GM21737 (cell line): ENCODE measurements around the gene MRM2.
"Not testable (repeated sequence)": the region's sequence is repeated elsewhere in the genome, so short reads cannot be mapped to it uniquely, and the experiment has no call there.

Experiments used
- ATAC-seq: cut with Tn5 transposase; IDR thresholded peaks from one replicate; pipeline ENCODE4 v1.9.1; 2021; ENCODE audit warnings: mild to moderate bottlenecking, moderate library complexity; ENCODE audit not compliant: unreplicated experiment

MRM2 gene

DNA sequence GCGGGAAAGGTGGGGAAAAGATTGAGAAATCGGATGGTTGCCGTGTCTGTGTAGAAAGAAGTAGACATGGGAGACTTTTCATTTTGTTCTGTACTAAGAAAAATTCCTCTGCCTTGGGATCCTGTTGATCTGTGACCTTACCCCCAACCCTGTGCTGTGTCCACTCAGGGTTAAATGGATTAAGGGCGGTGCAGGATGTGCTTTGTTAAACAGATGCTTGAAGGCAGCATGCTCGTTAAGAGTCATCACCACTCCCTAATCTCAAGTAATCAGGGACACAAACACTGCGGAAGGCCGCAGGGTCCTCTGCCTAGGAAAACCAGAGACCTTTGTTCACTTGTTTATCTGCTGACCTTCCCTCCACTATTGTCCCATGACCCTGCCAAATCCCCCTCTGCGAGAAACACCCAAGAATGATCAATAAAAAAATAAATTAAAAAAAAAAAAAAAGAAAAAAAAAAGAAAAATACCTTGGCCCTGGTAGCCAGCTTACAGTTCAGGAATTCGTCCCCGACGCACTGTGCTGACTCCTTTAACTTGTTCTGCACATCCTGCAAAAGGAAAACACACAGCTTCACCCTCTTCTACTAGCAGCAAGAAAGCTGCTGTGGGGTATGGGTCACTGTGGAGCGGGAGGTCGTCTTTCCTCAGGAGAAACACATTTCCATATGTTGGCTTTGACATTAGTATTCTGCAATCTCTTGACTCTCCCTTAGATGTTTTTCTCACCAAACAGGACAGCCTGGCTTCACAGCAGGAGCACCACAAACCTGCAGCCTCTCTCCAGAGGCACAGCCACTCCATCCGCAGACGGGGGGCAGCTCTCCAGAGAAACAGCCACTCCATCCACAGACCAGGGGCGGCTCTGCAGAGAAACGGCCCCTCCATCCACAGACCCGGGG lies 27.3 kb upstream of the MRM2 start:
- ATAC-seq = not testable (repeated sequence)

DNA sequence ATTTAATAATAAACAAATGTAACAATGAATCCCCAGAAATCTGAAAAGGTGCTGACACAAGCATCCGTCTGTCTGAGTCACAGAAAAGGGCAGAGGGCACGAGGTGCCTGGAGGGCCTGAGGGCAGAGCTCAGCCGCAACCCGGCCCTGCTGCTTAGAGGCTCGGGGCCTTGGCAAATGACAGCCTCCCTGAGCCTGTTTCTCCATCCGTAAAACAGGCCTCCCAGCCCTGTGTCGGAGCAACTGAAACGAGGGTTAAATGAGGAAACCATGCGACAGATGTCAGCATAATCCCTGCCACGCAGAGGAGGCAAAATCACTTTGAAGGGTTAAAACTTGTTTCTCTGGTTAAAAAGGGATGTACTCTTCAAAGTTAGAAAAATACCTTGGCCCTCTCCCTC lies 24.9 kb upstream of the MRM2 start:
- no peak for ATAC-seq

DNA sequence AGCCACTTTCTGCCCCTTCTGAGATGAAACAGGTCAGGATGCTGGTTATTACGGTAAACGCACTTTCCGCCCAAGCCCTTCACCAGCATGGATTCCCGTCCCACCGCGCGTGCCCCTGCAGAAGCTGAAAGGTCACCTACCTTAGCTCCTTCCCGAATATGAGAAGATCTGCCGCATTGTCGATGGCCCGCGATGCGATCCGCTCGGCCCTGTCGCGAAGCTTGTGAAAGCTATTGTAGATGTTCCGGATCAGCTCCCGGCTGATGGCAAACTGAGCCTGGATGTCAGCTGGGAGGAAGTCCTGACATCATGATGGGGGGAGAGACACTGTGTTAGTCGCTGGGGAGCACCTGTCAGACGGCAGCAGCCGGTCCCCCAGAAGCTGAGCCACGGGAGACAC lies 22.2 kb upstream of the MRM2 start:
- no peak for ATAC-seq

DNA sequence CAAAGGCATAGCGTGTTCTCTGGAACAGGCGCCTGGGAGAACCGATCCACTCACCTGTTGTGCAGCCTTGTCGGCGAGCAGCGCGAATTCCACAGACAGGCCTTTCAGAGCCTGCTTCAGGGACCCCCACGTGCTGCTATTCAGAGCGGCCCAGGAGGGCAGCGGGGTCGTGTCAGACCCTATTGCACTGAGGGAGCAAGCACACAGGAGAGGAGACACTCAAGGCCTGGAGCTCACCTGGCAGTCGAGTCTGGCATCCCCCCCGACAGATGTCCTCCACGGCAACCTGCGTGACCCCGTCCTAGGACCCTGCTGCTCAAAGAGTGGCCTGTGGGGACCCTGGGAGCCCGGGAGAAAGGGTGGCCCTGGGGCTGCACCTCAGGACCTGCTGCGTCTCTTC lies 21.2 kb upstream of the MRM2 start:
- ATAC-seq = no peak

DNA sequence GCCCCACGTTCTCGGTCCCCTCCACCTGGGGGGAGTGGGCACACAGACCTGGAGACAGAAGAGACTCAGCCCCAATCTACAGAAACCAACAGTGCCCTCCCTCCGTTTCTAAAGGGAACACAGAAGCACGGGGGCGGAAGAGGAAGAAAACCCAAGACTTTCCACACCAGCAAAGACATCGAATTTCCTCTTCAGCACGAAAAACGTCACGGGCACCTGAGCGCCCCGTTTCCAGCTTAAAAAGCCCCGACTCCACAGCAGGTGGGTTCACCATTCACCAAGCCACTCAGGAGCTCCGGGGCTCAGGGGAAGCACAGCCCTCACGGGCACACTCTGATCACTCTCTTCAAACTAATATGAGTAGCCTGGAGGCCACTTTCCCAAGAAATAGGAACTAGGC lies 19.6 kb upstream of the MRM2 start:
- ATAC-seq = no peak

DNA sequence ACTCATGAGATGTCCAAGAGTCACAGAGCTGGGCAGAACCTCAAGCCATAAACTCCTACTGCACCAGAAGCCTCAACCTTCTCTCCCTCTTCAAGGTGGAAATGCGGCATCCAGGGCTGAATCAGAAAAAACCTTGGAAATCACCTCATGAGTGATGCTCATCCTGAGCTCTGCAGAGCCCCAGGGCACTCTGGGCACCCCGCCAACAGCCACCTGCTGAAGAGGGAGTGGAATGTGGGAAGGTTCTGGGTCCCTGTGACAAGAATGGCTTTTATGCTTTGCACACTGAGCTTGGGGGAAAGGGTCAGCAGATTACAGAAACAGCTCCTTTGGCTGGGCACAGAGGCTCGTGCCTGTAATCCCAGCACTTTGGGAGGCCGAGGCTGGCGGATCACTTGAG lies 18.8 kb upstream of the MRM2 start:
- no peak for ATAC-seq

DNA sequence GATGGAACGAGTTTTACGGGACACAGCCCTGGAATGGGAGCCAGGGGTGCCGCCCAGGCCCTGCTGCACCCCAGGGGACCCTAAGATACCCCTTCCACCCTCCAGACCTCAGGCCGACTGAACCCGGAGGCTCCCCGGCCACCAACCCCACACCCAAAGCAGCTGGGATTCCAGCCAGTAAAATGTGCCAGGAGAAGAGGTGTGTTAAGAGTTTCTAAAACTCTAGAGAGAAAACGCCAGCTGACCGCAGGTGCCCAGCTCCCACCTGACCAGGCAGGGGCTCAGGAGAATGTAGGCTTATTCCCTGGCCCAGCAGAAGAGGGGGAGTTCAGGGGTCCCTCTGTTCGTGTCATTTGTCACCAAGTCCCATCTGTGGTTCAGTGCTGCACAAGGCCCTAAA lies 17.5 kb upstream of the MRM2 start:
- no peak for ATAC-seq

DNA sequence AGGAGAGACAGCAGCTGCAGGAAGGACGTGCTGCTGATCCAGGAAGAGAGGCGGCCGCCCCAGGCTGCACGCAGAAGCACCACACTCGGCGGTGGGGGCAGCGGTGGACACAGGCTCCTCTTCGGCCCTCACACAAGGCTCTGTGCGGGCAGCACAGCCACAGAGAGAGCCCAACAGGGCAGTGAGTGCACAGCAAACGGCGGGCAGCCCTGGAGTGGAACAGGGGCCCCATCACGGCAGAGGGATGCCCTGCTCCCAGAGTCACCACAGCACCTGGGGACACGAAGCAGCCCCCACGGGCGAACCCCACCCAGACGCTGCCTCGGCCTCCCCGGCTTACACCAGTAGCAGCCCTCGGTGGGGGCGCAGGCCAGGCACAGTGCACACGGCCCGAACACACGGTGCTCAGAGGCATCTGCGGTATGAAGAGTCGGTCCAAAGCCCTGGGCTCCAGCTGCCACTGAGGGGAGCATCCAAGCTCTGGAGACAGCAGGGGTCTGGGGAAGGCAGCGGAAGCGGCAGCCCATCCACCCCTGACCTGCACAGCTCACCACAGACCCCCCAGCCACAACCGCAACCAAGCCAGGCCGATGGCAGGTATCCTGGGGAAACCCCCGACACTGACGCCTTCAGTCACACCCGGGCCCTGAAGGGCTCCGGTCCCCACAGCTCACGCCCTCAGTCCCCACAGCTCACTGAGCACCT lies 16.8 kb upstream of the MRM2 start:
- ATAC-seq = peak; percentile 44

DNA sequence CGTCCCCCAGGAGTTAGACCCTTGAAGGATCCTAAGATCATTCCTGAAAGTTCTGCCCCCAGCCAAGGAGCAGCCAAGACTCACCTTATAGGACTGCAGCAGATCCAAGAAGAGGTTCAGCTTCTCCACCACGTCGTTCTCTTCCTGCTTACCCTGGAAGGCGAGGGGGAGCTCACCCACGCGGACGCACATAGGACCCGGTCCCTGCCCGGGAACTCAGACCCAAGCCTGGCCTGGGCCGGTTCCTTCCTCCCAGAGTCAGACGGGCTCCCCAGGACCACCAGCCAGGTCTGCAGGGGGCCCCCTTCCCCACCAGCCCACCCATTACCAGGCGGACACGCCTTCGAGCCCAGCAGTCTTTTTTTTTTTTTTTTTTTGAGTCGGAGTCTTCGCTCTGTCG lies 15.6 kb upstream of the MRM2 start:
- no peak for ATAC-seq

DNA sequence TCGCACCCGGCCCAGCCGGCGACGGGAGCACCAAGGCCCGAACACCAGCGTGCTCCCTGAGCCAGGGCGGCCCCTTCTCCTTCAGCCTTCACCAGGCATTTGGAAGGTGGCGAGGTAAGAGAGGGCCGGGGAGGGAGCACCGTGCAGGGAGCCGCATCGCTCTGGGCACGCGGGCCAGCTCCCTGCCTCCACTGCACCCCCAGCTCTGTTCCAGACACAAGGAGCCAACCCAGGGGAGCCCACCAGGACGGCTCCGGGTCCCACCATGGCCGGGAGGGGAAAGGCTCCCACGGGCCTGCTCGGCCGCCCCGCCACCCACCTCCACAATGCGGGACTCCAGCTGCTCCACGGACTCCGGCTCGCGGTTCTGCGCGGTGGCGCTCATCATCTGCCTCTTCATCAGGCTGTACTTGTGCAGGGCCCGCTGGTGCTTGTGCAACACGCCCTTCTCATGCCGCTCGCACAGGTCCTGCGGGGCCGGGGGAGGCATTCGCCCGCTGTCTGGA lies 15.1 kb upstream of the MRM2 start:
- ATAC-seq = no peak

DNA sequence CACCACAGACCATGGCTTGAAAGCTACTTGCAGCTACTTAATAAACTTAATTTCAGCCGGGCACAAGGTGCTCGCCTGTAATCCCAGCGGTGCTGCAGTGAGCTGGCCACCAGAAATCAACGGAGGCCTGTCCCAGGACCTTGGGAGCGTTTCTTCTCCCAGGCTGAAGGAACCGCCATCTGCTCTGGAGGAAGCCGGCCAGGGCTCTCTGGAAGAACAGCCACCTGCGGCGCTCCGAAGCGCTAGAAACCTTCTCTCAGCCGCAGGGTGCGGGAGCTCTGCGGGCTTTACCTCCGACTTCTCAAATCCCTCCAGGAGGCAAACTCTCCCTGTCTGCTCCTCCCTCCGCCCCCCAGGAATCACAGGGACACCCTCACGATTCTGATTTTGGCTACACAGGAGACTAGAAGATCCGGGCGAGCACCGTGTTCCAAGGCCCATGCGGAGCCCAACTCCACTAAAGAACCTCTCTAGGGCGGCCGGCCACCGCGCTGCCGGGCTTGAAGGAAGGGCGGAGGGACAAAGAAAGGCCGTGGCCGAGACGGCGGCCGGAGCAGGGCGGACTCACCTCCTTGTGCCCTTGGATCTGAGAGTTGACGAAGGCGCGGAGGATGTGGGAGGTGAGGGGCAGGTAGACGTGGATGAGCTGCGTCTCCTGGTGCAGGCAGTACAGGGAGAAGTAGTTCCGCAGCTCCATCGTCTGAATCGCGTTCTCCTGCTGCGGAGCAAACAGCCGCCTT lies 14.5 kb upstream of the MRM2 start:
- ATAC-seq = no peak

DNA sequence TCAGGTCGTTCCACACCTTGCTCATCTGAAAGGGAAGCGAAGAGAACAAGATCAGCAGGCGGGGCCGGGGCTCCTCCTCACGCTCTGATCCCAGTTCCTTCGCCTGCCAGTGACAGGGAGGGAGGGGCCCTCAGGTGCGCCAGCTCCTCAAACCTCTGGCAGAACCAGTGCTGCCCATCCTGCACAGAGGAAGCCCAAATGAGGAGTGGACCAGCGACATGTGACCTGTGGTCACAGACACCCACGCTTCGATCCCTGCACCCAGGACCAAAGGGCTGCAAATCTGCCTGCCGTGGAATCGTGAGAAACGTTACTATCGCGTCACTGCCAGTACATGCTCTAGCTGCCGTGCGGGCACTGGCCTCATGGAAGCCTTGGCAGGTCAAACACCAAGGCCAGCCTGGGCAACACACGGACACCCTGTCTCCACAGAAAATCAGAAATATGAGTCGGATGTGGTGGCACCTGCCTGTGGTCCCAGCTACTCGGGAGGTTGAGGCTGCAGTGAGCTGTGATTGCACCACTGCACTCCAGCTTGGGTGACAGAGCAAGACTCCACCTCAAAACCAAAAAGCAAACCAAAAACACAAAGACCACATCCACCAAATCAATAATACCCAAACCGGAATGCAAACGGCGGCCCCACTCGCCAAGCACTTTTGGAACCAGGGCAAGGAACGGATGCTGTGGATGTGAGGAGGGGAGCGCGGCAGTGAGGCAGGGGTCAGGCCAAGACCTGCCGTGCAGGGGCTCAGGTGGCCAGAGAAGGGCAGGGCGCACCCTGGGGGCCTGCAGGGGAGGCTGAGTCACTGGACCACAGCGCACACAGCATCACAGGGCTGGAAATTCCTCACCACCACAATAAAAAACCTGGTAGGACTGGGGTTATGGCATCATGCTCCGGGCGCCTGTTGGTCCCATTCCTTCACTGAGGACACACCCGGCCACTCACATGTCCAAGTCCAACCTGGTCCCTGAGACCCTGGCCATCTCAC lies 13.4 kb upstream of the MRM2 start:
- no peak for ATAC-seq

DNA sequence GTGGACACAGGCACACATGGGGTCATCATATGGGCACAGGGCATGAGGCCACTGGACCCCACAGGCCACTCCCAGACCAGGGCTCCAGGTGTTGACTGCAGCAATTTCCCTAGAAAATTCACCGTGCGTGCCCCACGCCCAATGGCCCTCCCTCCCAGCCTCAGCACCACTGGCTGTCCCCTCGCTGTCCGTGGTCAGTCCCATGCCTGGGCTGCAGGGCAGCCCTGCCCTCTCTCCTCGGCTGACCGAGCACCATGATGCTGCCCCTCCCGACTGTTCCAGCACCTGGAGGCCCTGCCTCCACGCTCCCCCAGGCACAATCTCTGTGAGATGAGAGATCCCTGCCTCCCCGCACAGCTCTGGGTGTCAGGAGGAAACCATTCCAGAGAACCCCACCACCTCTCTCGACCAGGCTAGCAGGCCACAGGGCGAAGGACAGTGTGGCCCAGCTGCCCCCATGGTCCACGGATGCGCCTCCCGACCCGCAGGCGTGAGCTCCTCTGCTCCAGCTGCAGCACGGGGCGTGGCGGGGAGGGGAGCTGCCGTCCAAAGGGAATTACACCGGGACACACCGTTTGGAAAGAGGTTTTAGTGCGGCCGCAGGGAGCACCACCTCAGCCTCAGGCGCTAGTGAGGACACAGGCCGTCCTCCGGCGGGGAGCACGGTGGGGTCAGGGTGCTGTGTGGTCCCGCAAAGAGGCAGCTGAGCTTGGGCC lies 12.6 kb upstream of the MRM2 start:
- ATAC-seq = no peak

DNA sequence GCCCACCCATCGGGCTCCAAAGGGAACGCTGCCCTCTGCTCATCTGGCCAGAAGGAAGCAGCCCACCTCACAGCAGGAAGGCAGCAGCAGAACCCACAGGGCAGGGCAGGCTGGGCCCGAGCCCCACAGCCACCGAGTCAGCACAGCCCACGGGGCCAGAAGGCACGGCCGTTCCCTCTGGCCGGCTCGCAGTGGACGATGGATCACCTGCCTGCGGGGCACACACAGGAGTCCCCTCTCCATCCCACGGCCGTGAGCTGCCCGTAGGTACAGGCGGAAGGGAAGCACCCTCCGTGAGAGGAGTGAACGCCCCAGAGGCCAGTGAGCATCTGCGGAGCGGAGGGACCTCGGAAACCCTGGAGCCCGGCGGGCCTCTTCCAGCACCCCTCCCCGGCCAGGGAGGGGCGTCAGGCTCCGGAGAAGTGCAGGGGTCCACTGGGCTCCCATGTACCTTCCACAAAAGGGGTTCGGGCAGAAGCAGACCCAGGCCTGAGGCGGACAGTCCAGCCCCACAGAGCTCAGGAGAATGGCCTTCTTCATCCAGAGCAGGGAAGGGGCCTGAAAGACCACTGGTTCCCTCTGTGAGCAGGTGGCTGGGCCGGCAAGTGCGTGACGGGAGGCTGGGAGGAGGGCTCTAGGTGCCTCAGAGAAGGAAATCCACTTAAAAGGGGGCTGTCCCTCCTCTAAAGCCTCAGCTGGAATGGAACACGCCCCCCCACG lies 11.7 kb upstream of the MRM2 start:
- no peak for ATAC-seq

DNA sequence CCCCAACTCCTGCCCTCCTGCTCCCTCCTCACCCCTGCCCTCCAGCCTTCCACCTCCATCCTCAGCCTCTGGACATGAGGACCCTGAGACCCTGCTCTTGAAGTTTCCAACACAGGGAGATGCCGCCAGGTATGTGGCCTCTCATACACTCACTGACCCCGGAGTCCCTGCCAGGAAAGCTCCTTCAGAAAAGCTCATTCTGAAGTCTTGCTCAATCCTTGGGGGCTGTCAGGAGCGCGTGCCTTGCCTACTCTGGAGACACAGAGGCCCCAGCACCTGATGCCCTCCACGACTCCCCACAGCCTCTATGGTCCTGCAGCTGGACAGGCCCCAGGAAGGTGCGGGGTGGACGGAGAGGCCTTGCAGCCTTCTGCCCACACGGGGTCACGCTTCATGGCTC lies 11.0 kb upstream of the MRM2 start:
- no peak for ATAC-seq

DNA sequence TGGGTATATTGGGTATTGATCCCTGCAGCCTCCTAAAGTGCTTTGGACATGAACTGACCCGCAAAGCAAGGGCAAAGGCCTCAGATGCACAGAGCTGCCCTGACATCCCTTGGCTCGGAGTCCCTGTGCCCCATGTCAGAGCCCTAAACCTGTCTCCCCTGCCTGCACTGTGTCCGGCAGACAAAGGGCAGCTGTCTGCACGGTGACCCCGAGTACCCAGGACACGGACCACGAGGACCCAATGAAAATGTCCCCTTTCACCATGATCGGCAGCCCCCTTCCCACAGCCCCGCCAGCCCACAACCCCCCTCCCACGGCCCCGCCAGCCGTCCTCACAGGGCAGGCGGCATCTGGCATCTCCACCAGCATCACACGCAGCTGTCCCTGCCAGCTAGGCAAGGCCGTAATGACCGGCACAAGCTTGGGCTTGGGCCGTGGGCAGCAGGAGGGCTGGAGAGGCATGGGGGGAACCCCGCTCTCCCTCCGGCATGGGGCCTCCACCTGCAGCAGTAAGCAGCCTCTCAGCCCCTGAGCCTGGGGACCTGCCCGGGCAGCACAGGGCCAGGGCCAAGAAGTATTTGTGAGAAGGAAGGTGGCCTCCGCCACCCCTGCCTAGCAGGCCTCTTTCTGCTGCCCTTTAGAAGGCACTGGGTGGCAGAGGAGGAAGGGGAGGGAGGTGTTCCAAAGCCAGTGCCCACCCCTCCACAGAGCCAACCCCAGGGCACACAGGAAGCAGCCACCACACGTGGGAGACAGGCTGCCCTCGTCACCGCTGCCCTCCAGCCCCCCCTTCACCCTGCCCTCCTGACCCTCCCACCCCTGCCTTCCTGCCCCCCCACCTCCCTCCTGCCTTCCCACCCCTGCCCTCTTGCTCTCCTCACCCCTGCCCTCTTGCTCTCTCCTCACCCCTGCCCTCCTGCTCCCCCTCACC lies 10.1 kb upstream of the MRM2 start:
- ATAC-seq = no peak

DNA sequence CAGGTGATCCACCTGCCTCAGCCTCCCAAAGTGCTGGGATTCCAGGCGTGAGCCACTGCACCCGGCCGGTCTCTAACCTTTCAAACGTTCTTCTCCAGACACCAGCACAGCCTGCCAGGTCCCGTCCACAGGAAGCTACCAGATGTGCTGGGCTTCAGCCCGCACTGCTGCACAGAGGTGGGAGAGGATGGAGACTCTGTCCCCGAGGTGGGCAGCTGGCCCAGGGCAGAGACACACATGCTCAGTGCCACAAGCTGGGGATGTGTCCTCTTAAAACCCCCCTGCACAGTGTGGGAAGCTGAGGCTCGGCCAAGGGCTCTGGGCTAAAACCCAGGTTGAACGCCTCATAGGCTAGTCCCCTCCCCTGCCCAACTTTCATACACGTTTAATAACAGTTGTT lies 9.4 kb upstream of the MRM2 start:
- ATAC-seq = no peak

DNA sequence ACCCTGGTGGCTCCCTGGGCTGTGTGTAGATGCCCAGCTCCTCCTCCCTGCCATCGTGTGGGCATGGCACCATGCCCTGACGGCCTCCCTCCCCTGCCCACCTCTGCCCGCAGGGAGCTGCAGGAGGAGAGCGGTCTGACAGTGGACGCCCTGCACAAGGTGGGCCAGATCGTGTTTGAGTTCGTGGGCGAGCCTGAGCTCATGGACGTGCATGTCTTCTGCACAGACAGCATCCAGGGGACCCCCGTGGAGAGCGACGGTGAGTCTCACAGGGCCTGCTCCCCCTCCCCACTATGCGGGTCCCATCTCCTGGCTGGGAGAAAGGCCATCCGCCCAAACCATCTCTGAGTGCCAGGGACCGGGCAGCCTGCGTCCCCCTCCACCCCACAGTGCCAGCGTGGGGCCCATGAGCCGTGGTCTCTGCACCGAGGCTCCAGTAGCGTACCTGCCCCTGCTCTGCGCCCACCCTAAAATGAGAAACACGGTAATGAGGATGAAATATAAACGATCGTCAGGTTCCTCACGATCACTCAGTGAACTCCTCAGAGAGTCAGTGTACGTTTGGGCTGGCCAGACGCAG lies 7.8 kb upstream of the MRM2 start:
- ATAC-seq = no peak
